Transverse colon (tissue), 4 donors: ENCODE results near the gene MAN2A1. TPM values are rescaled to one million over a fixed set of nuclear protein-coding genes. Genes with fewer than 3 reads are reported as not detected.
"Not testable (repeated sequence)": the region's sequence is repeated elsewhere in the genome, so short reads cannot be mapped to it uniquely, and the experiment has no call there.

Experiments used
- DNase-seq: peaks from one replicate; pipeline ENCODE4 v3.0.0-alpha.2; 2019
- H3K27ac ChIP-seq, 4 donors: fragments of 200-600 bp; sonication (generic); 2 replicates each; pipeline ENCODE4 v1.5.1; 2016 to 2018; ENCODE audit warnings: inconsistent platforms in 4 of 4
- H3K27me3 ChIP-seq: fragments of 200-600 bp; sonication (generic); 2 replicates; pipeline ENCODE4 v1.5.1; 2017; ENCODE audit warnings: inconsistent platforms
- H3K36me3 ChIP-seq, 4 donors: fragments of 200-600 bp; sonication (generic); 2 replicates each; pipeline ENCODE4 v1.5.1; 2017 to 2019; ENCODE audit warnings: inconsistent platforms in 4 of 4
- H3K4me1 ChIP-seq, 4 donors: fragments of 200-600 bp; sonication (generic); 2 replicates each; pipeline ENCODE4 v1.5.1; 2017 to 2020; ENCODE audit warnings: inconsistent platforms in 4 of 4
- H3K4me3 ChIP-seq, 4 donors: fragments of 200-600 bp; sonication (generic); 1 replicate in 1 of 4; 2 replicates in 3 of 4; pipeline versions ENCODE4 v1.5.1 to v1.6.1; 2017 to 2019; ENCODE audit warnings: inconsistent platforms in 4 of 4
- H3K9me3 ChIP-seq, 2 donors: fragments of 200-600 bp; sonication (generic); 2 replicates each; pipeline ENCODE4 v1.5.1; 2017 to 2019; ENCODE audit warnings: inconsistent platforms in 2 of 2
- CTCF ChIP-seq, 5 experiments: fragments of 200-600 bp in 3 of 5; fragments of 450-650 bp in 2 of 5; sonication (generic) in 3 of 5; IDR thresholded peaks; 1 replicate in 2 of 5; 2 replicates in 3 of 5; pipeline ENCODE4 v1.5.1; 2016 to 2017; ENCODE audit warnings: antibody characterized with exemption in 5 of 5, inconsistent platforms in 3 of 5, mild to moderate bottlenecking in 2 of 5, moderate library complexity in 1 of 5
- EP300 ChIP-seq: sonication (generic); formaldehyde crosslinking; IDR thresholded peaks from one replicate; pipeline ENCODE4 v1.6.1; 2017; ENCODE audit warnings: antibody characterized with exemption, low read depth
- POLR2A ChIP-seq: fragments of 450-650 bp; IDR thresholded peaks from one replicate; pipeline ENCODE4 v1.6.1; 2016; ENCODE audit warnings: antibody characterized with exemption, mild to moderate bottlenecking, moderate library complexity
- POLR2AphosphoS5 ChIP-seq, 3 donors: sonication (generic); formaldehyde crosslinking; IDR thresholded peaks; one replicate each; pipeline ENCODE4 v1.6.1; 2016; ENCODE audit warnings: antibody characterized with exemption in 3 of 3
- WGBS, 2 donors: methylation state at CpG; one replicate each; pipeline ENCODE4 v1.1.5; 2018; ENCODE audit warnings: low coverage in 1 of 2; 5-methylcytosine and 5-hydroxymethylcytosine counted together
- in situ Hi-C, 4 donors: fragments of 200-750 bp; cut with MboI; loops; one replicate each; pipeline versions ENCODE4 v1.15.0 to v1.15.1; 2017; ENCODE audit warnings: low sequenced_read_pairs in 3 of 4, low pct_ligation_motif_present in 1 of 4, low pct_unique_long_range_greater_than_20kb in 1 of 4
- intact Hi-C: fragments of 100-400 bp; cut with DNase I; formaldehyde crosslinking; loops from one replicate; pipeline ENCODE4 v1.15.1; 2023; ENCODE audit warnings: low total_unique reads
- total RNA-seq, 4 donors: library from RNA; depleted of rRNA; stranded (reverse); fragments of >200 nt; gene quantifications; one replicate each; pipeline ENCODE4 v1.1.0, GENCODE V29; 2016

MAN2A1 gene
- total RNA-seq, 4 donors from 2014 or later, result 39.2 to 95.3 (median 70.4) TPM

GRCh38 chr5:109825450-109825849 lies 135.7 kb downstream of the MAN2A1 start:
- H3K9me3 ChIP-seq, result no peaks in the 10 kb centered on the region
- no peak for DNase-seq
- TF ChIP-seq EP300 (no peak), CTCF (IDR thresholded peaks at IDR 0.05) (no peak), POLR2AphosphoS5 (IDR thresholded peaks at IDR 0.05) (no peak), POLR2A (no peak)
- intact Hi-C loops, result no loop called here
- H3K27ac ChIP-seq, result no peak overlapping the region
- no peaks in the 10 kb centered on the region for H3K27me3 ChIP-seq
- WGBS, 2 donors, result 100% methylated on average over 1 of the region's 1 CpG; no CpG with 5 or more reads in 1 of the 2 donors
- H3K4me1 ChIP-seq, result no peaks in the 10 kb centered on the region
- H3K36me3 ChIP-seq, result peaks cover 0 to 31% (median 7%) of the 10 kb centered on the region in 4 donors
- in situ Hi-C loops, result no loop called here
- no peak overlapping the region for H3K4me3 ChIP-seq

- TF ChIP-seq CTCF (IDR thresholded peaks at IDR 0.05) (no peak), EP300 (no peak), POLR2AphosphoS5 (IDR thresholded peaks at IDR 0.05) (no peak), POLR2A (no peak)
- peaks cover 0 to 31% (median 7%) of the 10 kb centered on the region in 4 donors for H3K36me3 ChIP-seq
- no peaks in the 10 kb centered on the region for H3K4me1 ChIP-seq
- in situ Hi-C loops (no loop called here), intact Hi-C loops (no loop called here)
- 84 to 97% methylated on average over 6 of the region's 6 CpGs for WGBS, 2 donors
- no peaks in the 10 kb centered on the region for H3K27me3 ChIP-seq
- H3K9me3 ChIP-seq, result no peaks in the 10 kb centered on the region
- no peak overlapping the region for H3K27ac ChIP-seq
- DNase-seq, result no peak
- H3K4me3 ChIP-seq, result no peak overlapping the region
Observed at GRCh38 chr5:109826426-109826825, 136.7 kb downstream of the MAN2A1 start.

GRCh38 chr5:109829331-109829730 lies 139.6 kb downstream of the MAN2A1 start:
- H3K9me3 ChIP-seq, result no peaks in the 10 kb centered on the region
- TF ChIP-seq EP300, result no peak
- no peak for TF ChIP-seq CTCF (IDR thresholded peaks at IDR 0.05)
- no peak for TF ChIP-seq POLR2AphosphoS5 (IDR thresholded peaks at IDR 0.05)
- no peak for TF ChIP-seq POLR2A
- H3K4me1 ChIP-seq, result no peaks in the 10 kb centered on the region
- H3K27me3 ChIP-seq, result no peaks in the 10 kb centered on the region
- intact Hi-C loops (no loop called here), in situ Hi-C loops (no loop called here)
- DNase-seq, result no peak
- peaks cover 0 to 28% (median 5%) of the 10 kb centered on the region in 4 donors for H3K36me3 ChIP-seq
- no peak overlapping the region for H3K27ac ChIP-seq
- H3K4me3 ChIP-seq, result no peak overlapping the region

- no peak overlapping the region for H3K4me3 ChIP-seq
- 59% methylated on average over 1 of the region's 1 CpG; no CpG with 5 or more reads in 1 of the 2 donors for WGBS, 2 donors
- intact Hi-C loops (no loop called here), in situ Hi-C loops (no loop called here)
- no peak overlapping the region for H3K27ac ChIP-seq
- H3K36me3 ChIP-seq, result peaks cover 0 to 14% (median 4%) of the 10 kb centered on the region in 4 donors
- H3K4me1 ChIP-seq, result no peaks in the 10 kb centered on the region
- no peaks in the 10 kb centered on the region for H3K9me3 ChIP-seq
- no peak for TF ChIP-seq EP300
- TF ChIP-seq POLR2AphosphoS5 (IDR thresholded peaks at IDR 0.05), result no peak
- TF ChIP-seq CTCF (IDR thresholded peaks at IDR 0.05), result no peak
- TF ChIP-seq POLR2A, result no peak
- H3K27me3 ChIP-seq, result no peaks in the 10 kb centered on the region
- DNase-seq, result no peak
Observed at GRCh38 chr5:109830955-109831502, 141.3 kb downstream of the MAN2A1 start.

GRCh38 chr5:109832207-109833188 lies 142.8 kb downstream of the MAN2A1 start:
- H3K27me3 ChIP-seq, in situ Hi-C loops, DNase-seq, H3K27ac ChIP-seq, H3K4me3 ChIP-seq, intact Hi-C loops, H3K9me3 ChIP-seq, H3K4me1 ChIP-seq, H3K36me3 ChIP-seq: not testable (repeated sequence)
- 91% methylated on average over 29 of the region's 42 CpGs; no CpG with 5 or more reads in 1 of the 2 donors for WGBS, 2 donors
